B cell (primary cell): ENCODE measurements around the gene COX6B2. TPM values are rescaled to one million over a fixed set of nuclear protein-coding genes. Genes with fewer than 3 reads are reported as not detected.

Experiments used
- ATAC-seq: fragments of 200-7000 bp; cut with Tn5 transposase; one replicate; pipeline ENCODE4 v1.10.0; 2021; ENCODE audit warnings: low read depth, mild to moderate bottlenecking, moderate number of reproducible peaks, moderate library complexity
- CTCF ChIA-PET: fragments of 350-600 bp; sonication (Branson Sonifier 250); formaldehyde crosslinking; loops from one replicate; lab custom pipeline; 2021; ENCODE audit warnings: antibody characterized with exemption, inconsistent platforms; lab: Charles Lee
- POLR2A ChIA-PET: fragments of 350-600 bp; sonication (Branson Sonifier 250); formaldehyde crosslinking; loops from one replicate; lab custom pipeline; 2021; ENCODE audit warnings: antibody characterized with exemption; lab: Charles Lee
- DNase-seq: peaks from one replicate; pipeline ENCODE4 v3.0.0; 2013
- H2AFZ ChIP-seq: 2 replicates; pipeline ENCODE4 v1.6.1; 2012; ENCODE audit warnings: mild to moderate bottlenecking, low read depth, low read length; ENCODE audit not compliant: insufficient read depth, poor library complexity, severe bottlenecking
- H3K27ac ChIP-seq, 2 donors: 1 replicate in 1 of 2; 2 replicates in 1 of 2; pipeline ENCODE4 v1.5.1; 2012 to 2013; ENCODE audit warnings: low read length in 2 of 2, mild to moderate bottlenecking in 2 of 2, moderate library complexity in 1 of 2
- H3K27me3 ChIP-seq, 4 experiments: fragments of 200-600 bp in 1 of 4; sonication (generic) in 1 of 4; replicated peaks in 1 of 4; 1 replicate in 2 of 4; 2 replicates in 2 of 4; pipeline versions ENCODE4 v1.6.1 to v1.7.0; 2013 to 2016; ENCODE audit warnings: low read length in 3 of 4, mild to moderate bottlenecking in 2 of 4, mixed read lengths in 1 of 4, moderate library complexity in 1 of 4; ENCODE audit not compliant: insufficient read depth in 4 of 4, control insufficient read depth in 3 of 4; ENCODE audit errors: control extremely low read depth in 1 of 4
- H3K36me3 ChIP-seq, 2 experiments: replicated peaks in 1 of 2; 1 replicate in 1 of 2; 2 replicates in 1 of 2; pipeline versions ENCODE4 v1.6.1 to v1.7.1; 2013; ENCODE audit warnings: low read length in 1 of 2; ENCODE audit not compliant: insufficient read depth in 2 of 2, control insufficient read depth in 1 of 2; ENCODE audit errors: control extremely low read depth in 1 of 2, extremely low read depth in 1 of 2
- H3K4me1 ChIP-seq, 2 donors: fragments of 200-600 bp in 1 of 2; sonication (generic) in 1 of 2; 1 replicate in 1 of 2; 2 replicates in 1 of 2; pipeline versions ENCODE4 v1.5.1 to v1.6.1; 2013 to 2017; ENCODE audit warnings: low read length in 2 of 2; ENCODE audit not compliant: control insufficient read depth in 2 of 2, insufficient read depth in 2 of 2
- H3K4me2 ChIP-seq: replicated peaks from 2 replicates; pipeline ENCODE3; 2012; ENCODE audit warnings: mild to moderate bottlenecking, low read depth, low read length; ENCODE audit not compliant: poor library complexity, severe bottlenecking
- H3K4me3 ChIP-seq, 5 experiments: fragments of 200-600 bp in 1 of 5; sonication (generic) in 1 of 5; 1 replicate in 3 of 5; 2 replicates in 2 of 5; pipeline versions ENCODE4 v1.5.1 to v1.7.0; 2011 to 2016; ENCODE audit warnings: low read length in 4 of 5, mild to moderate bottlenecking in 4 of 5, low read depth in 2 of 5, control low read depth in 1 of 5, moderate library complexity in 1 of 5; ENCODE audit not compliant: insufficient read depth in 1 of 5; ENCODE audit errors: control extremely low read depth in 1 of 5, extremely low read depth in 1 of 5
- H3K79me2 ChIP-seq: fragments of 200-600 bp; sonication (generic); one replicate; pipeline ENCODE4 v1.6.0; 2016; ENCODE audit warnings: low read length; ENCODE audit not compliant: control insufficient read depth, insufficient read depth
- H3K9ac ChIP-seq: fragments of 200-600 bp; sonication (generic); 2 replicates; pipeline ENCODE4 v1.6.1; 2017; ENCODE audit warnings: mild to moderate bottlenecking, low read length, moderate library complexity
- H3K9me3 ChIP-seq, 3 donors: one replicate each; pipeline versions ENCODE4 v1.6.1 to v1.7.1; 2013; ENCODE audit warnings: low read length in 2 of 3; ENCODE audit not compliant: control insufficient read depth in 2 of 3, insufficient read depth in 1 of 3; ENCODE audit errors: control extremely low read depth in 1 of 3
- H4K20me1 ChIP-seq: 2 replicates; pipeline ENCODE4 v1.6.0; 2012; ENCODE audit warnings: mild to moderate bottlenecking, low read length; ENCODE audit not compliant: insufficient read depth, control insufficient read depth, poor library complexity, severe bottlenecking
- H3K27ac Mint-ChIP-seq: one replicate; pipeline ENCODE4 v1.8.0; 2021; ENCODE audit warnings: mixed read lengths
- H3K27me3 Mint-ChIP-seq: one replicate; pipeline ENCODE4 v1.8.0; 2021; ENCODE audit warnings: mixed read lengths
- H3K4me1 Mint-ChIP-seq: one replicate; pipeline ENCODE4 v1.8.0; 2021; ENCODE audit warnings: mixed read lengths
- H3K4me3 Mint-ChIP-seq: one replicate; pipeline ENCODE4 v1.8.0; 2021; ENCODE audit warnings: mixed read lengths
- H3K9me3 Mint-ChIP-seq: one replicate; pipeline ENCODE4 v1.8.0; 2022; ENCODE audit warnings: mixed read lengths; ENCODE audit not compliant: insufficient read depth
- EZH2 ChIP-seq: IDR thresholded peaks from 2 replicates; pipeline ENCODE4 v1.6.1; 2012; ENCODE audit warnings: borderline replicate concordance, low read depth, mild to moderate bottlenecking, moderate library complexity, low read length; ENCODE audit not compliant: insufficient read depth, poor library complexity, severe bottlenecking
- WGBS: methylation state at CpG from one replicate; pipeline ENCODE4 v1.1.5; 2013; ENCODE audit warnings: missing lambda C conversion rate; ENCODE audit not compliant: insufficient coverage; 5-methylcytosine and 5-hydroxymethylcytosine counted together
- intact Hi-C: fragments of 100-400 bp; cut with micrococcal nuclease; formaldehyde crosslinking; loops from one replicate; pipeline ENCODE4 v1.10.0; 2022
- polyA plus RNA-seq: library from polyadenylated mRNA; depleted of rRNA; stranded (reverse); fragments of >200 nt; gene quantifications from 2 replicates; pipeline ENCODE4 v1.2.3, GENCODE V29; 2012
- total RNA-seq, 2 donors: library from RNA; stranded (reverse); fragments of 120-200 nt in 1 of 2; gene quantifications; 1 replicate in 1 of 2; 2 replicates in 1 of 2; pipeline versions ENCODE4 v1.2.3 to v1.2.4, GENCODE V29; 2013 to 2022
- TF ChIP-seq, protein P1 (sequence below): fragments of 200-600 bp; IDR thresholded peaks from one replicate; pipeline ENCODE4 v1.8.0; 2022; ENCODE audit warnings: antibody characterized with exemption, mild to moderate bottlenecking

COX6B2 gene
- total and polyA plus RNA-seq, 2 donors (not counting 1 experiment from before 2014, with no cell fraction given) = not detected

DNA sequence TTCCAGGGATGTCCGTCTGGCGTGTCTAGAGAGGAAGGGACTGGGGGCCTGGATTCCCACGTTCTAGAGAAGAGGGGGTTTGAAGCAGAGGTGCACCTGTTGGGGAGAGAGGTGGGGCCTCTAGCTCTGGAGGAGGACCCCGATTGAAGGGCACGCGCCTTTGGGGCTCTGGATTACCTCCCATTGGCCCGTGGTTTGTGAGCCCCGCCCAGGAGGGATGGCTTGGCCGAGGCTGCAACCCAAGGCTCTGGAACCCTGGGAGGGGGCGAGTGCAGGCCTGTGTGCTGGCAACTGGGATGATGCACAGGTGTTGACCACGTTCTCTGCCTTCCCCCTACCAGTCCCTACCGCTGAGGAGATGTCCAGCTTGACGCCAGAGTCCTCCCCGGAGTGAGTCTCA lies 49.5 kb downstream of the COX6B2 start:
- ChIA-PET CTCF (no interaction called here), POLR2A (interaction anchor here (0.7 kb wide), 1 partner anchor 11 kb away, joined by 9 read pairs; no protein-coding TSS in a partner anchor)
- Mint-ChIP-seq H3K27ac (no peak overlapping the region), H3K27me3 (no peaks in the 10 kb centered on the region), H3K9me3 (no peaks in the 10 kb centered on the region), H3K4me3 (no peak overlapping the region), H3K4me1 (peaks cover 9% of the 10 kb centered on the region)
- H3K9me3 ChIP-seq = peaks cover 0 to 13% (median 0%) of the 10 kb centered on the region in 3 donors
- no peaks in the 10 kb centered on the region for H3K36me3 ChIP-seq
- no peaks in the 10 kb centered on the region for H3K79me2 ChIP-seq
- no peak overlapping the region for H3K4me3 ChIP-seq
- H3K27ac ChIP-seq = no peak overlapping the region
- peaks cover 8 to 15% of the 10 kb centered on the region in 2 donors for H3K4me1 ChIP-seq
- no peaks in the 10 kb centered on the region for H3K27me3 ChIP-seq
- no peak for ATAC-seq
- no peaks in the 10 kb centered on the region for H4K20me1 ChIP-seq
- intact Hi-C loops = loop anchor here (5.0 kb wide), 1 partner anchor 197 kb away; no protein-coding TSS in a partner anchor
- no peak overlapping the region for H3K4me2 ChIP-seq
- H3K9ac ChIP-seq = no peak overlapping the region
- WGBS = 88% methylated on average over 10 of the region's 14 CpGs
- DNase-seq = no peak
- no peak for TF ChIP-seq EZH2
- TF ChIP-seq, protein P1, sequence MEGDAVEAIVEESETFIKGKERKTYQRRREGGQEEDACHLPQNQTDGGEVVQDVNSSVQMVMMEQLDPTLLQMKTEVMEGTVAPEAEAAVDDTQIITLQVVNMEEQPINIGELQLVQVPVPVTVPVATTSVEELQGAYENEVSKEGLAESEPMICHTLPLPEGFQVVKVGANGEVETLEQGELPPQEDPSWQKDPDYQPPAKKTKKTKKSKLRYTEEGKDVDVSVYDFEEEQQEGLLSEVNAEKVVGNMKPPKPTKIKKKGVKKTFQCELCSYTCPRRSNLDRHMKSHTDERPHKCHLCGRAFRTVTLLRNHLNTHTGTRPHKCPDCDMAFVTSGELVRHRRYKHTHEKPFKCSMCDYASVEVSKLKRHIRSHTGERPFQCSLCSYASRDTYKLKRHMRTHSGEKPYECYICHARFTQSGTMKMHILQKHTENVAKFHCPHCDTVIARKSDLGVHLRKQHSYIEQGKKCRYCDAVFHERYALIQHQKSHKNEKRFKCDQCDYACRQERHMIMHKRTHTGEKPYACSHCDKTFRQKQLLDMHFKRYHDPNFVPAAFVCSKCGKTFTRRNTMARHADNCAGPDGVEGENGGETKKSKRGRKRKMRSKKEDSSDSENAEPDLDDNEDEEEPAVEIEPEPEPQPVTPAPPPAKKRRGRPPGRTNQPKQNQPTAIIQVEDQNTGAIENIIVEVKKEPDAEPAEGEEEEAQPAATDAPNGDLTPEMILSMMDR = no peak
- no peak overlapping the region for H2AFZ ChIP-seq

DNA sequence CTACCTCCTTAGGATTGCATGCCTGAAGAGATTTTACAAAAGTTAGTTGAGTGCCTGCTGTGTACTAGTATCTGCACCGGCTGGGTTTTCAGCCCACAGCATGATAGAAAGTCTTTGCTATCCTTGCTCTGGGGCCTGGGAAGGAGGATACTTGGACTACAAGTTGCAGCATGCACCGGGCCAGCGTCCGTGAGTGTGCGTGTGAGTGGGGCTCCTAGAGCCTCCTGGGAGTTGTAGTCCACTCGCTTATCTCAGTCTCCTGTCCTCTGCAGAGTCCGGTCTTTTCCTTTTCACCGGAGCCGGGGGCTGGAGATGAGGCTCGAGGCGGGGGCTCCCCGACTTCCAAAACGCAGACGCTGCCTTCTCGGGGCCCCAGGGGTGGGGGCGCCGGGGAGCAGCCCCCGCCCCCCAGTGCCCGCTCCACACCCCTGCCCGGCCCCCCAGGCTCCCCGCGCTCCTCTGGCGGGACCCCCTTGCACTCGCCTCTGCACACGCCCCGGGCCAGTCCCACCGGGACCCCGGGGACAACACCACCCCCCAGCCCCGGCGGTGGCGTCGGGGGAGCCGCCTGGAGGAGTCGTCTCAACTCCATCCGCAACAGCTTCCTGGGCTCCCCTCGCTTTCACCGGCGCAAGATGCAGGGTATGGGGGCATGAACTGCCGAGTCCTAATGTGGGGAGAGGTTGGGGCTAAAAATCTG lies 50.1 kb downstream of the COX6B2 start:
- Histone ChIP-seq H3K27me3 (no peaks in the 10 kb centered on the region), H3K27ac (no peak overlapping the region), H3K4me1 (peaks cover 8 to 15% of the 10 kb centered on the region in 2 donors), H3K9me3 (peaks cover 0 to 9% (median 0%) of the 10 kb centered on the region in 3 donors), H2AFZ (no peak overlapping the region), H4K20me1 (no peaks in the 10 kb centered on the region), H3K36me3 (no peaks in the 10 kb centered on the region), H3K9ac (no peak overlapping the region), H3K79me2 (no peaks in the 10 kb centered on the region), H3K4me3 (no peak overlapping the region), H3K4me2 (no peak overlapping the region)
- intact Hi-C loops = loop anchor here (5.0 kb wide), 1 partner anchor 198 kb away; no protein-coding TSS in a partner anchor
- no peak for ATAC-seq
- Mint-ChIP-seq H3K4me1 (peaks cover 9% of the 10 kb centered on the region), H3K27ac (peak overlapping the region; percentile 41), H3K27me3 (no peaks in the 10 kb centered on the region), H3K4me3 (no peak overlapping the region), H3K9me3 (no peaks in the 10 kb centered on the region)
- DNase-seq = no peak
- 99% methylated on average over 36 of the region's 39 CpGs for WGBS
- ChIA-PET POLR2A (interaction anchor here (0.7 kb wide), 1 partner anchor 10 kb away, joined by 9 read pairs; no protein-coding TSS in a partner anchor), CTCF (no interaction called here)
- TF ChIP-seq EZH2 = no peak
- TF ChIP-seq, protein P1 = no peak
